Measurements from ENCODE around the gene ARHGAP10.
"Not testable (repeated sequence)": the region's sequence is repeated elsewhere in the genome, so short reads cannot be mapped to it uniquely, and the experiment has no call there.

DNA sequence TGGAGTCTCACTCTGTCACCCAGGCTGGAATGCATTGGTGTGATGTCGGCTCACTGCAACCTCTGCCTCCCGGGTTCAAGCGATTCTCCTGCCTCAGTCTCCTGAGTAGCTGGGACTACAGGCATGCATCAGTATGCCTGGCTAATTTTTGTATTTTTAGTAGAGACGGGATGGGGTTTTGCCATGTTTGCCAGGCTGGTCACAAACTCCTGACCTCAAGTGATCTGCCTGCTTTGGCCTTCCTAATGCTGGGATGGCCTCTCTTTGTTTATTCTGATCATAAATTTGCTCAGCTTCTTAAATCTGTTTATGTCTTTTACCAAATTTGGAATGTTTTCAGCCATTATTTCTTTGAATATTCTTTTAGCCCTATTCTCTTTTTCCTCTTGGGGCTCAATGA is 67.2 kb downstream of the ARHGAP10 start:
- TF ChIP-seq, protein P1, sequence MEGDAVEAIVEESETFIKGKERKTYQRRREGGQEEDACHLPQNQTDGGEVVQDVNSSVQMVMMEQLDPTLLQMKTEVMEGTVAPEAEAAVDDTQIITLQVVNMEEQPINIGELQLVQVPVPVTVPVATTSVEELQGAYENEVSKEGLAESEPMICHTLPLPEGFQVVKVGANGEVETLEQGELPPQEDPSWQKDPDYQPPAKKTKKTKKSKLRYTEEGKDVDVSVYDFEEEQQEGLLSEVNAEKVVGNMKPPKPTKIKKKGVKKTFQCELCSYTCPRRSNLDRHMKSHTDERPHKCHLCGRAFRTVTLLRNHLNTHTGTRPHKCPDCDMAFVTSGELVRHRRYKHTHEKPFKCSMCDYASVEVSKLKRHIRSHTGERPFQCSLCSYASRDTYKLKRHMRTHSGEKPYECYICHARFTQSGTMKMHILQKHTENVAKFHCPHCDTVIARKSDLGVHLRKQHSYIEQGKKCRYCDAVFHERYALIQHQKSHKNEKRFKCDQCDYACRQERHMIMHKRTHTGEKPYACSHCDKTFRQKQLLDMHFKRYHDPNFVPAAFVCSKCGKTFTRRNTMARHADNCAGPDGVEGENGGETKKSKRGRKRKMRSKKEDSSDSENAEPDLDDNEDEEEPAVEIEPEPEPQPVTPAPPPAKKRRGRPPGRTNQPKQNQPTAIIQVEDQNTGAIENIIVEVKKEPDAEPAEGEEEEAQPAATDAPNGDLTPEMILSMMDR (IDR thresholded peaks at IDR 0.05): not testable (repeated sequence)
- not testable (repeated sequence) for TF ChIP-seq POLR2AphosphoS5 (IDR thresholded peaks at IDR 0.05)

All from esophagus muscularis mucosa (tissue), 3 donors.